A673 (cell line): ENCODE data around the gene MMS22L. TPM values are rescaled to one million over a fixed set of nuclear protein-coding genes. Genes with fewer than 3 reads are reported as not detected.

Experiments
- BruUV-seq: library from RNA; stranded (reverse); fragments of 400-500 nt; replicated peaks from 2 replicates; lab custom pipeline; 2021; lab: Mats Ljungman, UMichigan
- CTCF ChIA-PET: fragments of 300-600 bp; sonication (Branson Sonifier 250); formaldehyde crosslinking; loops from one replicate; lab custom pipeline; 2022; ENCODE audit warnings: antibody characterized with exemption; lab: Charles Lee
- POLR2A ChIA-PET: fragments of 300-600 bp; sonication (Branson Sonifier 250); formaldehyde crosslinking; loops from one replicate; lab custom pipeline; 2022; ENCODE audit warnings: antibody characterized with exemption; ENCODE audit not compliant: low non-redundant PET; lab: Charles Lee
- DNase-seq: peaks from one replicate; pipeline ENCODE4 v3.0.0-alpha.2; 2015; ENCODE audit warnings: low spot score
- H3K27ac ChIP-seq: fragments of 200-600 bp; sonication (generic); 2 replicates; pipeline ENCODE4 v1.5.1; 2016; ENCODE audit warnings: mixed run types, low read depth, mild to moderate bottlenecking, mixed read lengths, antibody characterized with exemption, low read length; ENCODE audit not compliant: poor library complexity, severe bottlenecking
- H3K27me3 ChIP-seq: fragments of 200-600 bp; sonication (generic); replicated peaks from 2 replicates; pipeline ENCODE4 v1.6.1; 2017; ENCODE audit warnings: mixed run types, low read depth, mild to moderate bottlenecking, mixed read lengths, antibody characterized with exemption, low read length; ENCODE audit not compliant: insufficient read depth, poor library complexity
- H3K36me3 ChIP-seq: fragments of 200-600 bp; sonication (generic); 2 replicates; pipeline ENCODE4 v1.6.1; 2016; ENCODE audit warnings: mixed run types, mild to moderate bottlenecking, mixed read lengths, antibody characterized with exemption, low read length; ENCODE audit not compliant: insufficient read depth, poor library complexity, severe bottlenecking
- H3K4me1 ChIP-seq: fragments of 200-600 bp; sonication (generic); 2 replicates; pipeline ENCODE4 v1.6.1; 2017; ENCODE audit warnings: mixed run types, mild to moderate bottlenecking, mixed read lengths, antibody characterized with exemption, low read length; ENCODE audit not compliant: insufficient read depth, poor library complexity, severe bottlenecking
- H3K4me3 ChIP-seq: fragments of 200-600 bp; sonication (generic); 2 replicates; pipeline ENCODE4 v1.5.1; 2016; ENCODE audit warnings: low read depth, mixed run types, mild to moderate bottlenecking, mixed read lengths, low read length; ENCODE audit not compliant: poor library complexity, severe bottlenecking
- H3K9me3 ChIP-seq: fragments of 200-600 bp; sonication (generic); 2 replicates; pipeline ENCODE4 v1.6.1; 2016; ENCODE audit warnings: mixed run types, low read depth, mild to moderate bottlenecking, mixed read lengths, antibody characterized with exemption, low read length; ENCODE audit not compliant: poor library complexity, severe bottlenecking
- CTCF ChIP-seq: fragments of 300-800, 200-600 bp; sonication (generic); conservative IDR thresholded peaks from 2 replicates; pipeline ENCODE4 v1.5.1; 2017; ENCODE audit warnings: low read depth, mild to moderate bottlenecking, antibody characterized with exemption, low read length, moderate library complexity, mixed read lengths
- EZH2 ChIP-seq: fragments of 200-600 bp; sonication (generic); IDR thresholded peaks from 2 replicates; pipeline ENCODE4 v1.6.1; 2017; ENCODE audit warnings: borderline replicate concordance, low read depth, mild to moderate bottlenecking, mixed read lengths, antibody characterized with exemption, low read length; ENCODE audit not compliant: poor library complexity, severe bottlenecking
- intact Hi-C: fragments of 100-400 bp; cut with micrococcal nuclease; formaldehyde crosslinking; loops from one replicate; pipeline ENCODE4 v1.10.0; 2022; ENCODE audit not compliant: unreplicated experiment
- total RNA-seq: library from RNA; stranded (reverse); gene quantifications from 2 replicates; pipeline ENCODE4 v1.2.3, GENCODE V29; 2021

The MMS22L gene
- total RNA-seq, 1 experiment from 2014 or later = 59.2 TPM

GRCh38 chr6:97095311-97095850, 187.6 kb downstream of the MMS22L start:
- no peaks in the 10 kb centered on the region for H3K27me3 ChIP-seq
- POLR2A ChIA-PET = no interaction called here
- no peaks in the 10 kb centered on the region for H3K36me3 ChIP-seq
- CTCF ChIA-PET = no interaction called here
- TF ChIP-seq EZH2 (no peak), CTCF (no peak)
- no peak for DNase-seq
- H3K4me3 ChIP-seq = no peak overlapping the region
- BruUV-seq = no TSS peak
- H3K27ac ChIP-seq = no peak overlapping the region
- H3K9me3 ChIP-seq = no peaks in the 10 kb centered on the region
- no peaks in the 10 kb centered on the region for H3K4me1 ChIP-seq
- intact Hi-C loops = no loop called here

GRCh38 chr6:97094376-97094775, 188.6 kb downstream of the MMS22L start:
- intact Hi-C loops = no loop called here
- ChIA-PET CTCF (no interaction called here), POLR2A (no interaction called here)
- no peak for DNase-seq
- Histone ChIP-seq H3K4me1 (no peaks in the 10 kb centered on the region), H3K36me3 (no peaks in the 10 kb centered on the region), H3K27me3 (no peaks in the 10 kb centered on the region), H3K9me3 (no peaks in the 10 kb centered on the region), H3K27ac (no peak overlapping the region), H3K4me3 (no peak overlapping the region)
- no TSS peak for BruUV-seq
- TF ChIP-seq EZH2 (no peak), CTCF (no peak)

GRCh38 chr6:97092673-97093305, 190.2 kb downstream of the MMS22L start:
- ChIA-PET CTCF (no interaction called here), POLR2A (no interaction called here)
- Histone ChIP-seq H3K4me1 (no peaks in the 10 kb centered on the region), H3K27ac (no peak overlapping the region), H3K36me3 (no peaks in the 10 kb centered on the region), H3K27me3 (no peaks in the 10 kb centered on the region), H3K4me3 (no peak overlapping the region), H3K9me3 (no peaks in the 10 kb centered on the region)
- no TSS peak for BruUV-seq
- intact Hi-C loops = no loop called here
- no peak for DNase-seq
- TF ChIP-seq EZH2 (no peak), CTCF (no peak)
